Measurements from ENCODE around the gene REV1. TPM values are rescaled to one million over a fixed set of nuclear protein-coding genes. Genes with fewer than 3 reads are reported as not detected.
"Not testable (repeated sequence)": the region's sequence is repeated elsewhere in the genome, so short reads cannot be mapped to it uniquely, and the experiment has no call there.

Gene REV1
- total and polyA plus RNA-seq, 4 donors, result 4.0 to 37.7 (median 16.2) TPM

GRCh38 chr2:99470957-99471356 is 18.9 kb downstream of the REV1 start:
- Histone ChIP-seq H3K4me1 (ENCODE audit: control insufficient read depth in 4 of 4, insufficient read depth in 4 of 4, low read length in 3 of 4) (peaks cover 4 to 22% (median 6%) of the 10 kb centered on the region in 4 donors), H3K27me3 (ENCODE audit: control insufficient read depth in 4 of 4, insufficient read depth in 4 of 4, low read length in 3 of 4) (no peaks in the 10 kb centered on the region), H3K27ac (ENCODE audit: low read depth in 1 of 2, low read length in 2 of 2) (no peak overlapping the region), H3K9ac (ENCODE audit: low read depth in 1 of 2, low read length in 2 of 2) (no peak overlapping the region), H3K9me3 (ENCODE audit: control insufficient read depth in 4 of 4, low read length in 3 of 4) (no peaks in the 10 kb centered on the region), H3K4me3 (ENCODE audit: low read depth in 1 of 3, low read length in 3 of 3) (no peak overlapping the region), H3K36me3 (ENCODE audit: control insufficient read depth in 4 of 4, insufficient read depth in 3 of 4, low read depth in 1 of 4, low read length in 3 of 4) (no peaks in the 10 kb centered on the region)
- no peak for TF ChIP-seq HNF4A (conservative IDR thresholded peaks at IDR 0.05)
- no peak for TF ChIP-seq YY1 (IDR thresholded peaks at IDR 0.05)
- TF ChIP-seq SP1 (IDR thresholded peaks at IDR 0.05), result no peak
- TF ChIP-seq TAF1 (conservative IDR thresholded peaks at IDR 0.05), result no peak
- TF ChIP-seq REST (IDR thresholded peaks at IDR 0.05), result no peak
- no peak for TF ChIP-seq HNF4G (IDR thresholded peaks at IDR 0.05)
- TF ChIP-seq EGR1 (IDR thresholded peaks at IDR 0.05; ENCODE audit: low read depth in 2 of 2), result no peak
- no peak for TF ChIP-seq RXRA (IDR thresholded peaks at IDR 0.05)
- no peak for TF ChIP-seq JUND (IDR thresholded peaks at IDR 0.05)
- no peak for TF ChIP-seq GABPA (IDR thresholded peaks at IDR 0.05 in 1 of 2, conservative IDR thresholded peaks at IDR 0.05 in 1 of 2)
- no peak for TF ChIP-seq FOXA2 (IDR thresholded peaks at IDR 0.05)
- TF ChIP-seq ZBTB33 (IDR thresholded peaks at IDR 0.05), result no peak
- TF ChIP-seq CTCF (IDR thresholded peaks at IDR 0.05; ENCODE audit: low read depth, low read length, missing input control), result no peak
- TF ChIP-seq NR2F2 (IDR thresholded peaks at IDR 0.05), result no peak
- TF ChIP-seq RAD21 (IDR thresholded peaks at IDR 0.05), result no peak
- TF ChIP-seq MAX (IDR thresholded peaks at IDR 0.05), result no peak
- no peak for TF ChIP-seq ATF3 (IDR thresholded peaks at IDR 0.05)
- TF ChIP-seq FOXA1 (IDR thresholded peaks at IDR 0.05), result no peak
- DNase-seq (ENCODE audit: low spot score), result no peak

- H3K36me3 ChIP-seq (ENCODE audit: control insufficient read depth in 4 of 4, insufficient read depth in 3 of 4, low read depth in 1 of 4, low read length in 3 of 4); H3K9ac ChIP-seq (ENCODE audit: low read depth in 1 of 2, low read length in 2 of 2); DNase-seq (ENCODE audit: low spot score); H3K4me3 ChIP-seq (ENCODE audit: low read depth in 1 of 3, low read length in 3 of 3); H3K27ac ChIP-seq (ENCODE audit: low read depth in 1 of 2, low read length in 2 of 2); H3K27me3 ChIP-seq (ENCODE audit: control insufficient read depth in 4 of 4, insufficient read depth in 4 of 4, low read length in 3 of 4); H3K9me3 ChIP-seq (ENCODE audit: control insufficient read depth in 4 of 4, low read length in 3 of 4): not testable (repeated sequence)
- 97% methylated on average over 8 of the region's 8 CpGs for WGBS
- peaks cover 4 to 17% (median 5%) of the 10 kb centered on the region in 4 donors for H3K4me1 ChIP-seq (ENCODE audit: control insufficient read depth in 4 of 4, insufficient read depth in 4 of 4, low read length in 3 of 4)
Observed at GRCh38 chr2:99470459-99470858, 19.4 kb downstream of the REV1 start.

All from liver (tissue), 9 donors.